ENCODE data around the gene RASL12.
A peak's percentile ranks its signal among the peaks of the same experiment; 100 is the strongest.

Gene RASL12

DNA sequence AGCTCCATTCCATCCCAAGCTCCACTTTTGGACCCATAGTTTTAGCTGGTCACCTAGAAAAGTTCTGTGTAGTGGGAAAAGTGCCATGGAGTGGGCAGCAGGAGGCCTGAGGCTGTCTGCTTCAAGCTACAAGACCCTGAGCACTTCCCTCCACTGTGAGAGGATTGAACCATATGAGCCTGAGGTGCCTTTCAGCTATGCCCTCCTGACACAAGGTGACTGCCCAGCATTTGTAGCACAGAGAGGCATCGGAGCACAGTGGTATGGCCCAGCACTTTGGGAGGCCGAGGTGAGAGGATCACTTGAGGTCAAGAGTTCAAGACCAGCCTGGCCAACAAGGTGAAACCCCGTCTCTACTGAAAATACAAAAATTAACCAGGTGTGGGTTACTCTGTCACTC lies 4.8 kb upstream of the RASL12 start:
- no peak for DNase-seq

DNA sequence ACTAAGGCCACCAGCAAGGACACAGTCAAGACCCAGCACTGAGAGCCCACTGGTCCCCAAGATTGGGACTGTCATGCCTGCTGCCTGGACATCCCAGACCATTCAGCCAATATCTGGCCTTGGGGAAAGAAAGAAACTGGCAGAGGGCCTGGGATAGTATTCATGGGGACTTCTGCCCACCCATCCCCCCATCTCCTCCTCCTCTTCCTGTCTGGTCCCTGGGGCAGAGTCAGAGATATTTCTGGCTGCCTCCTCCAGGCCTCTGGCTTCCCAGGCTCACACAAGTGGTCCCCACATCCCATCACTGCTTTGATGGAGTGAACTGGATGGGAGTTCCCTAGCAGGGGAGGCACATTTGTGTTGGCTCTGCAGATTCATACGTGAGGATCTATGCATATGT lies 4.2 kb upstream of the RASL12 start:
- no peak for DNase-seq

DNA sequence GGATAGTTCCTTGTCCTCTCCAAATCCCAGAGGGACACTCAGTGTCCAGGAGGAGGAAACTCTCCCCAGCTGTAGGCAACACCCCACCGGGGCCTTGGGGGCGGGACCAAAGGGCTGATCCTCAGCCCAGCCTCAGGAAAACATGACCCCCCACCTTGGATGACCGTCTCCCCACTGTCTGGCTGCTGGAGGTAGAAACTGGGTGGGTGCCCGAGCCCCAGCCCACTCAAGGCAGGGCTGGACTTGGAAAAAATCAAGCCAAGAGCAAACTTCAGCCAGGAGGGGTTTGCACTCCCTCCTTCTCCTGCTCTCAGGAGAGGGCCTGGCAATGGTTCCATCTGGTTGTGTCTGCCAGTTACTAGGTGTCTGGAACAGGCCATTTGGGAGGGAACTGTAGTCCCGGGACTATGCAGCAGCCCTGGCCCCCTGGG lies 3.6 kb upstream of the RASL12 start:
- DNase-seq: no peak

DNA sequence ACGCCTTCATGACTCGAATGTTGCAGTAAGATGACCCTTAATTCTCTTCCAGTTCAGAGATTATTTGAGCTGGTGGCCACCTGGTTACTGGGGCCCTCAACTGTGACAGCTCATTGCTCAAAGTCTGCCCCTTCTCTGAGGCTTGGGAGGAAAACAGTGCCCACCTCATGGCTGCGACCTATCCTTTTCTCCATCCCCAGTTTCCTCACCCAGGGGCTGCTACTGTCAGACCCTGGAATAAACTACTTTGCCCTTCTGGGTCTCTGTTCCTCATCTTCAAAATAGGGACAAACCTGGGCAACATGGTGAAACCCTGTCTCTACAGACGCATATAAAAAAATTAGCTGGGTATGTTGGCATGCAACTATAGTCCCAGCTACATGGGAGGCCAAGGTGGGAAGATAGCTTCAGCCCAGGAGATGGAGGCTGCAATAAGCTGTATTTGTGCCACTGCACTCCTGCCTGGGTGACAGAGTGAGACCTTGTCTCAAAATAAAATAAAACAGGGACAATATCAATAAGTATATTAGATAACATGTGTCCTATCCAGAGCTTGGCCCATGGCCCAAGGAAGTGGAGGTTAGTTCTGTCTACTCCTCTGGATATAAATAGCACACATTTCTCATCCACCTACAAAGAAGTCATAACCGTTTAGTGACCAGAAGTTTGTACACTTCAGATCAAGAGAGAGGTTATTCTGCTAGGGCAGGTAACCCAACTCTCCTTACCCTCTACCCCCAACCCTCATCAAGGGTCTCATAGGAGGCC lies 2.2 kb upstream of the RASL12 start:
- DNase-seq: no peak

DNA sequence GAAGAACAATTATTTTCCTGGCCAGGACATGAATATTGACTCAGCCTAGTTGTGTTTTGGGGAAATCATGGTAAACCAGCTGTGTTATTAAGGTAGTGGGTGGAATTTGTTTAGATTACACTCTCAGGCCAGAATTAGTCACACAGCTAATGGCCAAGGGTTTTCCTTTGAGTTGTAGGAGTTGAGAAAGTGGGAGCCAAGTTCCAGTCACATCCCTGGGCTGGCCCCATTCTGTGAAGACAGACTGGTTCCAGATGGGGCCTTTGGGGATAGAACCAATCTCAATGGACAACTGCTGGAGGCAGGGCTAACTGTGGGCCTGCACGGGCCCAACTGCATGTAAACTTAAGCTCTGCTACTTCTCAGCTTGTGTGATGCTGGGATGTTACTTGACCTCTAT lies 1.4 kb upstream of the RASL12 start:
- no peak for DNase-seq

DNA sequence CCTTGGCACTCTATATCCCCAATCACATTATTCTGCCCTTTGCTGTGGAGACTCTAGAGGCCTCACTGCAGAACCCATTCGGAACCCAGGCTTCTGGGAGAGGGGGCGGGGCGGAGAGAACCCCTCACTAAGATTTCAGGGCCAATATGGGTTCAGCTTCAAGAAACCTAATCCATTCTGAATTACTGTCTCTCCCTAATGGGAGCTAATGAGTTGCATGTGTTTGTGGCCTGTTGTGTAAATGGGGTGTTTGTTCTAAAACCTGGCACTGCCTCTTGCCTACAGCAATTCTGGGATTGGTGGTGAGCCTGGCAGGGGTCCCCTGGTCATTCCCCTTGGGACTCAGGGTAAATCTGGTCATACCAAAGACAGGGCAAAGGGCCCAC lies 605 bp upstream of the RASL12 start:
- DNase-seq: no peak

DNA sequence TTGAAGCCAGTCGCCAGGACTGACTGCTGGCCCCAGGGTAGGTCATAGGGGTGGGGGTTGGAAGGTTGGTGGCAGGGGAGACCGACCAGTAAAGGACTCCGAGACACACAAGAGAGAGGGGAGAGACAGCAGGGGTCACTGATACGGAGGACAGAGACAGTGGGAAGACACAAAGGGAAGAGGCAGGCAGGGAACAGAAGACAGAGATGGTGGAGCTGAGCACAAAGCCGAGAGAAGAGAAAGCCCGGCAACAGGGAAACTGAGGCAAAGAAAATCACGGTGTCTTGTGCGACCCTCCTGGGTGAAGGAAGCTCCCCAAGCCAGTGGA lies 510 bp downstream of the RASL12 start:
- no peak for DNase-seq

DNA sequence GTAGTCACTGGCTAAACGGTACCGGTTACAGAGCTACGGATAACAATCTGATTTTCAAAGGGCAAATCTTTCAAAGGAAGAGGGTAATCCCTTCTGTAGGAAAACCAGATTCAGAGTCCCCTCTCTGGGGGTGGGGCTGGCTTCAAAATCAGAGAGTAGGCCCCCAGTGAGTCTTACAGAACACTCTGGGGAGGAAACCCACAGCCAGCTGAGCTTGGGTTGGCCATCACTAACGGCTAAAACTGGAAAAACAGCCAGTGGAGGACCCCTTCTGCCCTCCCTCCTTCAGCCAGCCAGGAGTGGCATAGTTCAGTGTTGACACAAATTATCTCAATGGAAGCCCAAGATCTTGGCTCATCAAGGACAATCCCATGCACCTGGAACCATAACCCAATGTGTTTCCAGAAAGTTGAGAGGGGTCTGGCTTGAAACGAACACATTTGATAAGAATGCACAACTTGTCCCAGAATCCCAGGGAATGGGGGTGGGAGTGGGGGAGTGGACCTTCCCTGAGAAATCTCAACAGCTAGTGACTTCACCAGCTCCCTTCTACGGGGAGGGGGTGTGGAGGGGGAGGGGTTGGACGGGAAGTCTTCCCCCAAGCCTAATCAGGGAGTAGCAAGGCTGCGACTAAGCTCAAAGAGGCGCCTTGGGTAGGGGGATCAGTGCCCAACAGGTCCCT lies 1.0 kb downstream of the RASL12 start:
- no peak for DNase-seq

DNA sequence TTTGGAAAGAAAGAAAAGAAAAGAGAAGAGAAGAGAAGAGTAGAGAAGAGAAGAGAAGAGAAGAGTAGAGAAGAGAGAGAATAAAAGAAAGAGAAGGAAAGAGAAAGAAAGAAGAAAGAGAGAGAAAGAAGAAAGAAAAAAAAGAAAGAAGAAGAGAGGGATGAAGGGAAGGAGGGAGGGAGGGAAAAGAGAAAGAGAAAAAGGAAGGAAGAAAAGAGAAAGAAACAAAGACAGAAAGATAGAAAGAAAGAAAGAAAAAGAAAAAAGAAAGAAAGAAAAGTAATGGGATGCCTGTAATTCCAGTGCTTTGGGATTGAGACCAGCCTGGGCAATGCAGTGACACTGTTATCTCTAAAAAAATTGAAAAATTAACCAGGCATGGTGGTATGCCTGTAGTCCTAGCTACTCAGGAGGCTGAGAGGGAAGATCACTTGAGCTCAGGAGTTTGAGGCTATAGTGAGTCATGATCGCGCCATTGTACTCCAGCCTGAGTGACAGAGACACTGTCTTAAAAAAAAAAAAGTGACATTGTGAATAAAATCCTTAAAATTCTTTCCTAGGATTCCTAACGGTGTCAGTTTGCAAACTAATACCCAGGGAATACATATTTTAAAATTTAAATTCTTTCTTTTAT lies 1.7 kb downstream of the RASL12 start:
- DNase-seq: no peak

DNA sequence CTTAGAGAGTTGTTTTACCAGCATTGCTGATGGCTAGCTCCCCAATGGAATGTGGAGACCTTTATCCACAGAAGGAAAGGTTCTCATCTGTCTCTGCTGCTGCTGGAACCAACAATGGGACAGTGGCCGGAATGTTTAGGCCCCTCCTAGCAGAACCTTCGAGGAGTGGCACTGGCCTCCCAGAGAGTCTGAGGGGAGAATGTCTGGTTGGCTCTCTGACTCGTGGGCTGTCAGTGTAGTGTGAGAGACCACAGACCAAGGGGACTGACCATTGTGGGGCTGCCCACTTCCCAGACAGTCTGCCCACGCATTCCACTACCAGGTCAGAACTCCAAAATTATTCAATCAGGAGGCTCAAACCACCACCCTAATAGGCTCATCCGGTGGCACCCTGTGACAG lies 5.1 kb downstream of the RASL12 start:
- no peak for DNase-seq

DNA sequence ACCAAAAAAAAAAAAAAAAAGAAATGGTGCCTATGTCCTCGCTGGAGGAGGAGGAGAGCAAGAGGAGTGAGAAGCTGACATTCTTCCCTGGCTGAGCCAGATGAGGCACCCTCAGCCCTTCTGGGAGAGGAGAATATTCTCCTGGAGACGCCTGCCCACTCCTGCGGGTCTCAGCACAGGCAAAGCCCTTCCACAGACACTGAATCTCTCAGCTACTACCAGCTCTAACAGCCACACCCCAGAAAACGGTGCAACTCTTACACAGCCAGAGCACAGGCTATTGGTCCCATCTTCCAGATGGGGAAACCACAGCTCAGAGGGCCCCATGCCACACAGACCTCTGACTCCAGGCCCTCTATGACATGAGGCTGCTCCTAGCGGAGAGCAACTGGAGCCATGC lies 5.7 kb downstream of the RASL12 start:
- no peak for DNase-seq

DNA sequence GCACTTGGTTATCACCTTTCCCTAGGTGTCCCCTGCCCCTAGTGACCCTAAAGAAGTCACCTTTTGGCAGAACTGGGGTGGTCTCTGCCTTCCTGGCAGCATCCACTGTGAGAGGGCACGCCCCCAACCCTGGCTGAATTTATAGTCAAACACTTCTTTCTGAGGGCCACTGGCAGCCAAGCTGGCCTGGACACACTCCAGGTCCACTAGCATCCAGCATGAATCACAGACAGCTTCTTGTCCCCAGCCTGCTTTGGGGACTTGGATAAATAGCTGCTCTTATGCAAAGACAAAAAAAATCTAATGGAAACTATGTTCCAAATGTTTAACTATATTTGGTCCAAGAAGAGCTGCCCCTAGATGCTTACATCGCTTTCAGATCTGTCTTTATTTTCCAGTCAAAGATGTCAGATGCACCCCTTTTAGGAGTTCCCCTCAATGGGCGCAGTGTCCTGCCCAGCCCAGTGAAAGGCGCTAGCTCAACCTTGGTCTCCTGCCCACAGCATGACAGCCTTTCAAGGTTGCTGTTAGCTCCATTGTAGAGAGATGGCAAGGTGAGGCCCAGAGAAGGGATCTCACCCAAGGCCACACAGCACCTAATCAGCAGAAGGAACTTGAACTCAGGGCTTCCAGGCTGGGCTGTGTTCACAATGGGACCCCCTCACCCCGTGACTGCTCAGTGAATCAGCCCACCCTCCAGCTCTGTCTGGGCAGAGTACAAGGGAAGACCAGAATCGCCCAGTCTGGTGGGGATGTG lies 7.0 kb downstream of the RASL12 start:
- no peak for DNase-seq

DNA sequence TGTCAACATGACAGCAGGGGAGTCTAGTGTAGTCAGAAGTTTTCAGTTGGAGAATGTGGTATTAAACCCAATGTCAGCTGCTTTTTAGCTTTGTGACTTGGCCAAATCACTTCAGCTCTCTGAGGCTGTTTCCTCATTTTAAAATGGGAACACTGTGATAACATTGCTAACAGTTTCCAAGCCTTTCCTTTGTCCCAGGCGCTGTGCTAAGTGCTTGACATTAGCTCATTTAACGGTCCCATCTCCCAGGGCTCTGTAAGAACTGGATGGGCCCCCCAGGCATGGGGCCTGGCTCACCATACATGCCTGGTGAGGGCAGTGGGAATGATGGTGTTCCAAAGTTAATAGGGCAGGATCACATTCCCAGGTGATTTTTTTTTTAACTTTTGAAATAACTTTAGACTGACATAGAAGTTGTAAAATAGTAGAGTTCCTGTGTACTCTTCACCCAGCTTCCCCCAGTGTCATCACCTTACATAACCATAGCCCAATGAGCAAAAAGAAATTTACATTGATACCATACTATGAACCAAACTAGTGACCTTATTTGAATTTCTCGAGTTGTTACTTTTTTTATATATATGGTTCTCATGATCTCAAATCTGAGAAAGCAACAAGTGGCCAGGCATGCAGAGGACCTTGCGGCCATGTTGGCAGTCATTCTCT lies 7.7 kb downstream of the RASL12 start:
- no peak for DNase-seq

DNA sequence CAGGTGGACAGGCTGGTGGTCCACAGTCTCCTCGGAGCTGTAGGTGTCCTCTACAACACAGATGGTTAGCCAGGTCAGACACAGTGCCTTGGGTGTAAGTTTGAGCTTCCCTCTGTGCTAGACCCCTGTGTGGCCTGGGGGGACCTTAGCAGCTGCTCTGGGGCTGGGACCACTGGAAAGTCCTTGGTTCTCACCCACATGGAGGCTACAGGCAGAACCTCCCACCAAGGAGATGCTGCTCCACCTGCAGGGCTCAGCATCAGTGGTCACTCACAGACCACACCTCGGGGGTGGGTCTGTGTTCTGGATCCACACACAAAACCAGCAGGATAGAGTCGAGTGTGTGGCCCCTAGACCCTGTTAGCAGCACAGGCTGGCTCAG lies 8.4 kb downstream of the RASL12 start:
- DNase-seq: no peak

DNA sequence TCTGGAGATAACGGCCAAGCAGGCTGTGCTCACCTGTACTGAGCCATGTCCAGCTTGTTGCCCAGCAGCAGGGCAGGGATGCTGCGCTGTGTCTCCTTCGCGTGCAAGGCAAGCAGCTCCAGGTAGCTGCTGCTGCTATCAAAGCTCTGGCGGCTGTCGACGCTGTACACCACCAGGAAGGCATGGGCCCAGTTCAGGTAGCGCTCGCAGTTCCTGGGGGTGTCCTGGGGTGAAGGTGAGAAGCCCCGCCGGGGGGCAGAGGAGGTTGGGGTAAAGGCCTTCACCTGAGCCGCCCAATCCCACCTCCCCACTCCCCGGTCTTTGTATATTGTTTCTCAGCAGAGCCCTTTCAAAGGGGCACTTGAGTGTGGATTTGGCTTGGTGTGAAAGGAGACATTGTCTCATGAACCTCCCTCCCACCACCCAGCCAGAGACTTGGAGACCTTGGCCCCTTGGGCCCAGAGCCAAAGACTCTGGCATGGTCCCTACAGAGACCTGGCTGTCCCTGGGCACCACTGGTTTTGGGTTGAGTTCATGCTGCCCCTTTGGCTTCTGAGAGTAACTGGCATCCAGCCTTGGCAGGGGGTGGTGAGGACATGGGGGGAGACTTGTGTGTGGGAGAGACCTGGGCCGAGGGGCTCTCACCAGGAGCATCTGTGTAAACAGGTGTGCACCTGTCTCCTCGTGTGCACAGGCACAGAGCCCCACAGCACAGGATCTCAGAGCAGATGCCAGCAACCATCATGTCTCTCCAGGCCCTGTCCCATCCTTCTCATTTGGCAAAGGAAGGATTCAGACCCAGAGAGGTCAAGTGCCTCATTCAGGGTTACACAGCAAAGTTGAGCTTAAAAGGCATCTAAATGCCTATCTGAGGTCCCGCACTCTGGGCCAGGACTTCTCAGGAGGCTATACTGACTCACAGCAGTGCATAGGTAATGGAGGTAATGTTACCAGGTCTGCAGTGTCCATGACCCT lies 9.1 kb downstream of the RASL12 start:
- DNase-seq: no peak

DNA sequence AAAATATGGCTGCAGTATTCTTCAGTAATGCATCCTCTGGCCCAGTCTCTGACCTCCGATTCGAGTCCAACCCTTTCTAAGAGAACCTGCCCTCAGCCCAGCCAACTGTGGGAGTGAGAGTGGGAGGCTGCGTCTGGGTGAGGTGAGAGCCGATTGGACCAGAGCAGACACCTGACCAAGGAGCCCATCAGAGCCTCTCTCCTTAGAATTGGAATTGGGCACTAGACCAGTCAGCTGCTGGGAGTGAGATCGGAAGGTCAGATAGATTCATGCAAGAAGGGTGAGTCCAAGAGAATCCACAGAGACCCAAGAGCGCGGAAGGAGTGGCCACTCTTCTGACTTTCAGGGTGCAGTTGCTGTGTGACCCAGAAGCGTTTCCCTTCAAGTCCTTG lies 10.2 kb downstream of the RASL12 start:
- no peak for DNase-seq

DNA sequence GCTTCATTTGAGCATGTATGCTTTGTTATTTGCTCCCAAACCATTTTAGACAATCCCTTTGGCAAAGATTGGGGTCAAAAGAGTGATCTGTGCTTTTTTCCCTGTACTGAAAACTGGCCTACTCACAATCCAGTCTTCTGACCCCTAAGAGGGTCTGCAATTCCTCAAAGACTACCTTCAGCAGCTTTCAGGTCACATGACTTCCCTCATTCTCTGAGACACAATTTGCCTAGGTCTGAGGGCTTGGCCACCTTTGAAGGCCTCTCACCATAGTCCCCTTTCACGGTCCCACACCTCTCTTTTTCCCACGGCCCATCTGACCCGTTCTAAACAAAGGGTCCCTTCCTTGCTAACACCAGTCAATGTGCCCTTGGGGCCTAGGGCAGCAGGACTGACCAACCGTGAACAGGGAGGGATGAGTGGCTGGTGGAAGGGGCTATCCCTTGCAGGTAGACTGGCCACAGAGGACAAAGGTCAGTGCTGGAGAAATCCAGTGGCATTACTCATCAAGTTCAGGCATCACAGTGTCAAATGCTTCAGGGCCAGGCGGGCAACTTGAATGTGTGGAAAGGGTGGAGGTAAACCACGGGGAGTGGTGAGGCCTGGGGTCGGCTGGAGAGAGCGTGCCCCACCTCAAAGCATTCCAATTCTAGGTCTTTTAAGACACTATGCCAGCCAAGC lies 10.8 kb downstream of the RASL12 start:
- no peak for DNase-seq

DNA sequence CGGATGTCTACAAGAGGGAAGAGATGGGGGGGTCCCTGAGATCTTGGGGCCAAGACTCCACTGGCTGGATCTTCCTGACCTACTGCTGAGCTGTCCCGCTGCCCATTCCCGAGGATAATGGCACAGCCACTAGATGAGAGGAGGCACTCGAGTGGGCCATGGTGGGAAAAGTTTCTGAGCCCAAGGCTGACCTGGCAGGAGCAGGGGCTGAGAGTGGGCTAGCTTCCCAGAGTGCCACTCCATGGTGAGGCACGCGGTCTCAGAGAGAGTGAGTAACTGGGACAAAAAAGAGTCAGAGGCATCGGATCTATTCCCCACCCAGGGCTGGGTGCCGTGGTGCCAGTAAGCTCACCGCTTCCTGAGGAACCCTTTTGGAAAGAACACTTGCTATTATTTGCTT lies 11.7 kb downstream of the RASL12 start:
- DNase-seq: no peak

DNA sequence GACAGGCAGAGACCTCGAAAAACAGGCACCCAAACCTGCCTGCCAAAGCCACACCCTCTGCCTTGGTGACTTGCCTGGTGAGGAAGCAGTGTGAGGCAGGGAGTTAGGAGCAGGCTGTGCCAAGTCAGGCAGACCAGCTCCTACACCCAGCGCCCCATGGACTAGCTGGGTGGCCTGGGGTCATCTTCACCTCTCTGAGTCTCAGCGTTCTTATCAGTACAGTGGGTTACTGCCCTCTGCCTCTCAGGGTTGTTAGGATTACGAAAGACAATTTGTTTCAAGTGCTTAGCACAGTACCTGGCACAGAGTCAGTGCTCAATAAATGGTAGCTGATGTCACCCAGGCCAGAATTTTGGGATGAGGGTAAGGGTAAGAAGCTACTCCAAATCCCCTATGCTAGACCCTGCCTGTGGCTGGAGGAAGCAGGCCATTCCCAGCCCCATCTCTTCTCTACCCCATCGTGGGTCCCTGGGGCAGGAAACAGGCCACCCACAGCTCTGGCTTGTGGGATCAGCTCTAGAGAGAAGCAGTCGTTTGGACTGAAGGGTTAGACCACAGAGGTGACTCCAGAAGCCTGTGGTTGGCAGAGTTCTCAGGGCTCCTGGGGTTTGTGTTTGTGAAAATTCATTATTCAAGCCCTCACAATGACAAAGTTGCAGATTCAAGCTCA lies 12.5 kb downstream of the RASL12 start:
- DNase-seq: no peak

DNA sequence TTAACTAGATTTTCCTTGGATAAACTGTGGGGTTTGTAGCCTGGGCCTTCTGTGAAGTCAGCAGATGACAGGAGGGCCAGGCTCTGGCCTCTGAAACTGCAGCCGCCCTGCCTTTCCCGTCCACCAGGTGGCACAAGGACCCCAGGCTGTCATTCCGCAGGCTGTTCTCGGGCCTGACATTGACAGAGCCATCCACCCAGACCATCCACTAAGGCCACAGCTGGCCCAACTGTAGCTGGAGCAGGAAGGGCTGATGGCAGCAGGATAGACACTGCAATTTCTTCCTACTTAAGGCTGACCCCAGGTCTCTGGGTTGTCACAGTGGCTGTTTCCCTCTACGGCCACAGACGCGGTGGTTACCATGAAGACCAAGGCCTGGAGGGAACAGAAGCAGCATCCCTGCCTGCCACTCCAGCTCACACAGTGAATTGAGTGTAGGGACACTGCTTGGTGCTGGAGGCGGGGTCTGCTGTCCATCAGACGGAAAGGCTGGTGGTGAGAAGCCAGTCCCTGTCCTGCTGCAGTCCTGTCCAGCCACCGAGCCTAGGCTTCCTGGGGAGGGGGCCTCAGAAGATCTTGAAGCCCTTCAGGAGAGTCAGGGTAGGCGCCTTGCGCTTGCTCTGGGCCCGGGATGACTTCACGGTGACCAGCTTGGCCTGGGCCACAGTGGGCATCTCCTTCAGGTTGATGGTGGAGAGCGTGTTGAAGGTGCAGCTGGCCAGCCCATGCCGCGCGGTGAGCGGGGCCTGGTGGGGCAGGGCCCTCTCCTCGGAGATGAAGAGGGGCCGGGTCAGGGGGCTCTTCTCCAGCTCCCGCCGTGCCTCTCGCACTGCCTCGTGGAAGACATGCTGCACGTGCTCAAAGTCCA lies 13.2 kb downstream of the RASL12 start:
- peak; percentile 76 for DNase-seq

Measured in RPMI8226 (cell line).